Skeletal muscle satellite cell (primary cell): ENCODE data around the gene WASF3.

Experiments
- H3K27me3 ChIP-seq: 2 replicates; pipeline ENCODE4 v1.7.0; 2013; ENCODE audit warnings: low read length; ENCODE audit not compliant: control insufficient read depth, insufficient read depth
- H3K36me3 ChIP-seq: 2 replicates; pipeline ENCODE4 v1.7.0; 2013; ENCODE audit warnings: mild to moderate bottlenecking, control low read depth, low read length; ENCODE audit not compliant: insufficient read depth
- H3K4me1 ChIP-seq: 2 replicates; pipeline ENCODE4 v1.7.0; 2013; ENCODE audit warnings: low read length; ENCODE audit not compliant: control insufficient read depth, insufficient read depth
- H3K4me2 ChIP-seq: 2 replicates; pipeline ENCODE4 v1.7.0; 2013; ENCODE audit warnings: mild to moderate bottlenecking, low read length
- H3K4me3 ChIP-seq: 2 replicates; pipeline ENCODE4 v1.7.0; 2013; ENCODE audit warnings: low read length
- H3K9ac ChIP-seq: 2 replicates; pipeline ENCODE4 v1.7.0; 2013; ENCODE audit warnings: mild to moderate bottlenecking, low read depth, low read length, moderate library complexity
- H3K9me3 ChIP-seq: replicated peaks from 2 replicates; pipeline ENCODE4 v1.7.0; 2013; ENCODE audit warnings: mild to moderate bottlenecking, control low read depth, low read length

Gene WASF3

DNA sequence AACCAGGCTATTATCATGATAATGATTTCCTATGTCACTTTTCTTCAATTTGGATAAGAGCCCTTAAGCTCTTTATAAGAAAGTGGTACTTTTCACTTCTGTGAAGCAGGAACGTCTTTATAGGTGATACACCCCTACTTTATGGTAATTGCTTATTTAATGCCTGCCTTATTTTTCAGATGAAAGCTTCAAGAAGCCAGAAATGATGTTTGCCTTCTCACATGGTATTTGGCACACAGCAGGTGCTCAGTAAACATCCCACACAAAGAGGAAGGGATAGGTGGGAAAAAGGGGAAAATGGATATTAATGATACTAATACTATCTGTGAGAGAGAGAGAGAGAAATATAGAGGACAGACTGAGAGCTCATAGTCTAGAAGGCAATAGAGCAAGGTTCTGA lies 29.0 kb upstream of the WASF3 start:
- Histone ChIP-seq H3K27me3 (peaks cover 23% of the 10 kb centered on the region), H3K4me1 (no peaks in the 10 kb centered on the region), H3K4me2 (no peak overlapping the region)

DNA sequence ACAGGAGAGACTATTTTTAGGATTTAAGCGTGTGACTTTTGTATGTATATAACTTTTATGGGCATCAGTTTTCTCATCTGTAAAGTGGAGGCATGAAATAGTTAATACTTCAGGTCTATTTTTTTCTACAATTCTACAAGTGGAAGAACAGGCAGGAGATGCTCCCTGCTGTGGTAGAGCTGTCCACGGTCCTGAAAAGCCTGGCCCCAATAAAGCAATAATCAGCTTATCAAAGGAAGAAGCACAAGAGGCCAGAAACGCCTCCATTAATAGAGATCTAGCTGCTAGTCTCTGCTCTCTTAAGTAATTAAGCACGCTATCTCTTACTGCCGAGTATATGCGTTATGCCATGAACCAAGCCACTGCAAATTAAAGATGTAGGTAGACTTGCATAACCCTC lies 28.0 kb upstream of the WASF3 start:
- Histone ChIP-seq H3K36me3 (no peaks in the 10 kb centered on the region), H3K4me1 (no peaks in the 10 kb centered on the region), H3K9me3 (no peaks in the 10 kb centered on the region)

More for the DNA sequence above, 29.0 kb upstream of the WASF3 start:
- Histone ChIP-seq H3K4me3 (no peak overlapping the region), H3K9me3 (no peaks in the 10 kb centered on the region), H3K36me3 (no peaks in the 10 kb centered on the region), H3K9ac (no peak overlapping the region)

DNA sequence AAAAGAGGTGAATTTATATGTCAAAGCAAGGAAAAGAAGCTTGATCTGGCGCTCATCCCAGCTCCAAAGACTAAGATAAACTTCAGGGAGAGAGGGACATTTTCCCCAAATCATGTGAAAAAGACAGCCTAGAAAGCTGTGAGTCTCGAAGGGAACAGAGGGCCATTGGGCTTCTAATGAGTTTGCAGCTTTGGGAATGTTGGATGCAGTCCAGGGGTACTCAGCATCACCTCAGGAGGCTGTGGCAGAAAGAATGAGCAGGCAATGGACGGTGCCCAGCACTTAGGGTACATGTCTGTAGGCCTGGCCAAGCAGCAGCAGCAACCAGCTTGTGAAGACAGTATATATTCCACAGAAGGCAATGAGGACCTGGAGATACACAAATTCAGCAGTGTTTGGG lies 25.7 kb upstream of the WASF3 start:
- H3K4me1 ChIP-seq = no peaks in the 10 kb centered on the region
- H3K36me3 ChIP-seq = no peaks in the 10 kb centered on the region
- H3K9ac ChIP-seq = no peak overlapping the region
- no peak overlapping the region for H3K4me2 ChIP-seq
- H3K9me3 ChIP-seq = no peaks in the 10 kb centered on the region
- H3K27me3 ChIP-seq = peaks cover 24% of the 10 kb centered on the region
- no peak overlapping the region for H3K4me3 ChIP-seq

More for the DNA sequence above, 28.0 kb upstream of the WASF3 start:
- Histone ChIP-seq H3K27me3 (peaks cover 29% of the 10 kb centered on the region), H3K9ac (no peak overlapping the region), H3K4me3 (no peak overlapping the region), H3K4me2 (no peak overlapping the region)

DNA sequence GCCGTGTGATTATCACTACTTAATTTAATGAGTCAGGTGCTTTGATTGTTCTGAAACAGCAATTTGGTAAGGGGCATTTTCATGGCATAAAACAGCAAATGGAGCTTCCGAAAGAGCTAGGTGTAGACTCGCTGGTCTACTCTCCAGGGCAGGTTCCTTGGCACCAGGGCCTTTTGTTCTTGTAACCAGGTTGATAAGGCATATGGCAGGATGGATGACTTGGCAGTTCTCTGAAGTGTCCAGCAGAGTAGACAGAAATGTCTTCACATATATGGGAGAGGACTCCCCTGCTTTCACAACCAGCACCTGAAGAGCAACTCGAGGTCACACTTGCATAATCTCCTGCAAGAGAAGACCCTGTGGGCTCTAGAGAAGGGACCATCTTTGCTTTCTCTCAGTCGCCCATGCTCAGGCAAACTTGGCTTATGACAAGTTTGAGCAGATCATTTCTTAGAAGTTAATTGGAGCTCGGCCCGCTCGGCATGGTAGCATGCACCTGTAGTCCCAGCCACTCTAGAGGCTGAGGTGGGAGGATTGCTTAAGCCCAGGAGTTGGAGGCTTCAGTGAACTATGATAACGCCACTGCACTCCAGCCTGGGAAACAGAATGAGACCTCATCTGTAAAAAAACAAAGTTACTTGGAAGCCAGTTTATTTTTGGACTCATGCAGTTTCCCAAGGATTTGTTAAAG lies 23.3 kb upstream of the WASF3 start:
- H3K9me3 ChIP-seq = no peaks in the 10 kb centered on the region
- peaks cover 12% of the 10 kb centered on the region for H3K4me1 ChIP-seq
- no peak overlapping the region for H3K9ac ChIP-seq

DNA sequence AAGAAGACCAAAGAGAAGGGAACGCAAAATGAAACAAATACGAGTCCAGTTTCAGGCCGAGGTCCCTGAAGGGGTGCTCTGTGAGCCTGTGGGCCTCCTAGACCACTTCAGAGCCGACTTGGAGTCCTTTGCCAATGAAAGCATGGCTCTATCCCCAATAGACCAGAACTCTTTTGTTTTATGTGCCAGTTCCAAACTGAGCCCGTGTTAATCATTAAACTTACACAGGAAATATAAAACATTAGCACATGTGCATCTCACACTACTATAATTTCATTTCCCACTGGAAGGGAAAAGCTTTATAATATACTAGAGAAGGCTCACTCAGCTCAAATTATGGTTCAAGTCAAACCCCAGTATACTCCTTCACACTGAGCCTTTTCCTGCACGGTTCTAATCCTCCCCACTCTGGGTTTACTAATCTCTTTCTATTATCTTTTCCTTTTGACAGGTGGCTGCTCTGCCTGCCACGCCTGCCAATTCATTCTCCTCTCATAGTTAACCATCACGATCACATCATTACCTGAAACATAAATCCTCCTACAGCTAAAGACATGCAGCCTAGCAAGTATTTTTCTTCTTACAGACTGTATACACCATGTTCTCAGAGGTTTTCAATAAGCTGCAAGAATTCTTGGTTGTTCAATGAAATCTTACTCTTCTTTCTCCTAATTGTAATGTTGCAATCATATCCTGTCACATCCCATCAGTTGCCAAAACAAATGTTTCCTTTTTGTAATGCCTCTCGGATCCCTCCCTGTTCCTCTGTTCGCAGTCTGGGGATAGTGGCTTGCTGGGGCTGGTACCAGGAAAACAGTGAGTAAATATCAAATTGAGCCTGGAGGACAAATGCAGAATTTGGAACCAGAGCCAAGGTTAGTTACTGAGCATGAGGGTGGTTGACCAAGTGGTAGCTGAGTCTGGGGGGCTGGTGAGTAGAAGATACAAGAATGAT lies 18.8 kb upstream of the WASF3 start:
- Histone ChIP-seq H3K4me1 (peaks cover 14% of the 10 kb centered on the region), H3K9ac (no peak overlapping the region), H3K4me2 (peak overlapping the region; percentile 58), H3K36me3 (no peaks in the 10 kb centered on the region), H3K9me3 (no peaks in the 10 kb centered on the region), H3K27me3 (peaks cover 48% of the 10 kb centered on the region), H3K4me3 (no peak overlapping the region)

More for the DNA sequence above, 23.3 kb upstream of the WASF3 start:
- Histone ChIP-seq H3K36me3 (no peaks in the 10 kb centered on the region), H3K4me2 (no peak overlapping the region), H3K27me3 (peaks cover 12% of the 10 kb centered on the region), H3K4me3 (no peak overlapping the region)

DNA sequence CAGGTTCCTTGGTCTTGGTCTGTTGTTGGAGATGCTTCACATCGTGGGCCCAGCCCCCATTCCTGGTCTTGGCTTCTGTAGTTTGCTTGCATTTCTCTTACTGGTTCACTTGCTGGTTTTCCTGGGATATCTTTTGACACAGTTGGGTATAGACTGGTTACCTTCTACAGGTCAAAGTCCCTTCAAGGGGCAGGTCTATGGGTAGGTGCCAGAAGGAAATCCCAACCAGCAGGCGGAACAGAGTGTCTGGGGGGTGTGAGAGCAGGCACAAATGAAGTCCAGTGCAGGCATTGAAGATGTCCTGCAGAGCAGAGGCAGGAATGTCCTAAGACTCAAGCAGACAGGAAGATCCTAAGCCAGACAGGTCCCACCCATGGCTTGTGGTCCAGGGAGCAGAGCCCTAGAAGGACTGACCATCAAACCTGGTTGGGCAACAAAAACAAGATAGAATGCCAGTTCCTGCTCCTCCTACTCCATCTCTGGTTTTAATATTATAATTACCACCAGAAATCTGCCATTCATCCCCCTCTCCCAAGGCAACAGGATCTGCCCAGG lies 17.7 kb upstream of the WASF3 start:
- Histone ChIP-seq H3K36me3 (no peaks in the 10 kb centered on the region), H3K4me3 (no peak overlapping the region), H3K9me3 (no peaks in the 10 kb centered on the region), H3K4me2 (no peak overlapping the region), H3K4me1 (peaks cover 14% of the 10 kb centered on the region), H3K27me3 (peaks cover 50% of the 10 kb centered on the region), H3K9ac (no peak overlapping the region)

DNA sequence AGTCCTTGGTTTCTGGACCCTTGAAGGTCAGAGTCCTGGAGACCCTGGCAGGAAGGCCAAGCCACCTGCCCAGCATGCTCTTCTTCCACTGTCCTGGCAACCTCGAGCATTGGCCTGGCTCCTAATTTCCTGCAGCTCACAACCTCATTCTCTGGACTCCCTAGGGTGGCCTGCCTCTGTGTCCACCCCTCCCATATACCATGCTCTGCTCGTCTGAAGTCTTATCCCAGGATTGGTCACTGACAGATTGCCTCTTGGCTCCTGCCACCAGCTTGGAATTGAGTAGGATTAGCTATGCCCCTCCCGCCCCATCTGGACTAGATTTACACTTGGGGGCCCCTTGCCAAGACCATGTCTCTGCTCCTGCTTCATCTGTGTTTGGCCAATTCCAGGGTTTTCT lies 17.1 kb upstream of the WASF3 start:
- Histone ChIP-seq H3K27me3 (peaks cover 55% of the 10 kb centered on the region), H3K4me1 (peaks cover 14% of the 10 kb centered on the region), H3K4me2 (no peak overlapping the region), H3K4me3 (no peak overlapping the region), H3K9ac (no peak overlapping the region), H3K36me3 (no peaks in the 10 kb centered on the region), H3K9me3 (no peaks in the 10 kb centered on the region)

DNA sequence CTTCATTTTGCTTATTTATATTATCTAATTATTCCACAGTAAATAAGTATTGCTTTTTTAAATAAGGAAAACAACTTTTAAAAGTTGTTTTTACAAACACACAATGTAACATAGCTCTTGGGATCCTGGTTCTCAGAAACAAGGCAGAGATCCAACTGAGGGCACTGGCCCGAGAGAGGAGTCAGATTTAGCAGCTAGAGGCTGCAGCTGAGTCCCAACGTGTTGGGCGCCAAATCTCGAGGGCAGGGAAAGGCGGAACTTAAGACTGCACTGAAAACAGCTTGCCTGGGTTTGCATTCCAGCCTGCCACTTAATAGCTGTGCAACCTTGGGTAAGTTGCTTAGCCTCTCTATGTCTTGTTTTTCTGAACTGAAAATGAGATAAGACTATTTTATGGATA lies 16.4 kb upstream of the WASF3 start:
- Histone ChIP-seq H3K9me3 (no peaks in the 10 kb centered on the region), H3K27me3 (peaks cover 61% of the 10 kb centered on the region), H3K4me3 (no peak overlapping the region), H3K4me2 (no peak overlapping the region), H3K36me3 (no peaks in the 10 kb centered on the region), H3K9ac (no peak overlapping the region), H3K4me1 (peaks cover 14% of the 10 kb centered on the region)

DNA sequence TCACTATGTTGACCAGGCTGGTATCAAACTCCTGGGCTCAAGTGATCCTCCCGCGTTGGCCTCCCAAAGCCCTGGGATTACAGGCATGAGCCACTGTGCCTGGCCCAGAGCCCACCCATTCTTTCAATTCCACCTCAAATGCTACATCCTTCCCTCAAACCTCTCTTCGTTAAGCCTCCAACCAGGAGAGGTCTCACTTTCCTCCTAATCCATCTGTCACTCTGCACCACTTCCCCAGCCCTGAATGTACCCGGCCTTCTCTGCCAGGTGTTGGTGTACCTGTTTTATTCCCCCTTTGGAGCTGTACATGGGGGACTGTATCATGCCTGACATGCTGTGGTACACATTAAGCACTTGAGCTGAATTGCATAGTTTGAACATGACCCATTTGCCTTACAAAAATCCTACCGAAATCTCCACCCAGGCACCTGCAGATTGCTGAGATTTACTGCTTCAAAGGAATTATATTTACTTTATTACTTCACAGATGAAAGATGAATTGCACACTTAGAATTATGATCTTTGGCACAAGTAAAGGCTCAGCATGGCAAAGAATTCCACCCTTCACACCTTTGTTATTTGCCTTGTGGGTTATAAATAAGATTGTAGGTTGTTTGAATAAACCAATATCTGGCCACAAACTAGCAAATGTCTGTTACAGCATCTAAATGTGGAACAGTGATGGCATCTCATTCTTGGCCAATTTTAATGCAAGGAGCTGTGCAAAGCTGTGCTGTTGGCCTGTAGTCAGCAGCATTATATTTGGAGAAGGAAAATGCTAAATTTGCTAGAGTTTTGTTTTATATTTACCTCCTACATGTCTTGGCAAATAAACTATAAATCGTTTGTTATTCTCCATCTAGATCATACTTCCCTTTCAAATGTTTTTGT lies 15.6 kb upstream of the WASF3 start:
- Histone ChIP-seq H3K27me3 (peaks cover 63% of the 10 kb centered on the region), H3K4me2 (no peak overlapping the region), H3K9ac (no peak overlapping the region), H3K4me3 (no peak overlapping the region), H3K36me3 (no peaks in the 10 kb centered on the region), H3K4me1 (peaks cover 14% of the 10 kb centered on the region), H3K9me3 (no peaks in the 10 kb centered on the region)

DNA sequence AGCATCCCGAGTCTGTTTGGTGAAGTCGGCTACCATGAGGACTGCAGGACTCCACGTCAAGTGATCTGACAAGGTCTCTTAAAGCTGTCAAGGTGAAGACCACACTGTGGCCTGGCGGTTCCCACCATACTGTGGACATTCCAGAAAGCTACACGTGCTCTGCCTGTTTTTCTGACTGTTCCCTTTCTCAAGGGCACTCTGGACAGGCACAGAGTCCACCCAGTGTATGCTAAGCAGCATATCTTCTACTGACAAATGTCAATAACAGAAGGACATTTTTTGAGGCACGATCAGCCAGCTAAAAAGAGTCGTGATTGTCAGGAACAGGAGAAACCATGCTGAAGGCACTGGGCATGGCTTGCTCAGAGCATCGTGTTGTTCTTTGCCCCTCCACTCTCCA lies 12.8 kb upstream of the WASF3 start:
- Histone ChIP-seq H3K4me3 (no peak overlapping the region), H3K36me3 (no peaks in the 10 kb centered on the region), H3K4me1 (no peaks in the 10 kb centered on the region), H3K9ac (no peak overlapping the region), H3K4me2 (no peak overlapping the region), H3K27me3 (peaks cover 77% of the 10 kb centered on the region), H3K9me3 (no peaks in the 10 kb centered on the region)
